Neutrophil (primary cell): ENCODE results near the gene CNOT10.

ENCODE experiments used
- H3K27ac ChIP-seq: fragments of 200-600 bp; sonication (generic); 2 replicates; pipeline ENCODE4 v1.5.1; 2016; ENCODE audit warnings: mild to moderate bottlenecking, moderate library complexity
- H3K27me3 ChIP-seq: fragments of 200-600 bp; sonication (generic); 2 replicates; pipeline ENCODE4 v1.6.0; 2016; ENCODE audit warnings: mild to moderate bottlenecking
- H3K36me3 ChIP-seq: fragments of 200-600 bp; sonication (generic); 2 replicates; pipeline ENCODE4 v1.5.1; 2017
- H3K4me1 ChIP-seq, 2 experiments: fragments of 200-600 bp in 1 of 2; sonication (generic) in 1 of 2; 1 replicate in 1 of 2; 2 replicates in 1 of 2; pipeline versions ENCODE4 v1.5.1 to v1.6.1; 2013 to 2016; ENCODE audit warnings: low read depth in 1 of 2, low read length in 1 of 2, mild to moderate bottlenecking in 1 of 2, moderate library complexity in 1 of 2; ENCODE audit not compliant: control insufficient read depth in 1 of 2, insufficient read depth in 1 of 2
- H3K4me3 ChIP-seq, 2 experiments: fragments of 200-600 bp in 1 of 2; sonication (generic) in 1 of 2; 1 replicate in 1 of 2; 2 replicates in 1 of 2; pipeline ENCODE4 v1.5.1; 2013 to 2016; ENCODE audit warnings: low read depth in 1 of 2, low read length in 1 of 2, mild to moderate bottlenecking in 1 of 2, moderate library complexity in 1 of 2
- H3K9me3 ChIP-seq: fragments of 200-600 bp; sonication (generic); 2 replicates; pipeline ENCODE4 v1.5.1; 2016
- TF ChIP-seq, protein P1 (sequence below): fragments of 200-600 bp; sonication (generic); IDR thresholded peaks from 2 replicates; pipeline ENCODE4 v1.5.1; 2016; ENCODE audit warnings: antibody characterized with exemption

Gene CNOT10

DNA sequence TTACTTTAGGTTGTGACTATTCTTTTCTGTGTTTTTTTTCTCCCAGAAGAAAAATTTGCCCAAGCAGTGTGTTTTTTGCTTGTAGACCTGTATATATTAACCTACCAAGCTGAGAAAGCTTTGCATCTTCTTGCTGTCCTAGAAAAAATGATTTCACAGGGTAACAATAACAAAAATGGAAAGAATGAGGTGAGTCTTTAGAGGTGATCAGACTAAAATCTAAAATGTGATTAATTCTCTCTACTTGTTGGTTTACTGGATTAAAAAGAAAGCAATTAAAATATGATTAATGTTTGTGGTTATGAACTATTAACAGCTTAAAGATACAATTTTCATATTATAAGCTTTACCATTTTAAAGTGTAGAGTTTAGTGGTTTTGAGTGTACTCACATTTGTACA is 28.2 kb downstream of the CNOT10 start:
- TF ChIP-seq, protein P1, sequence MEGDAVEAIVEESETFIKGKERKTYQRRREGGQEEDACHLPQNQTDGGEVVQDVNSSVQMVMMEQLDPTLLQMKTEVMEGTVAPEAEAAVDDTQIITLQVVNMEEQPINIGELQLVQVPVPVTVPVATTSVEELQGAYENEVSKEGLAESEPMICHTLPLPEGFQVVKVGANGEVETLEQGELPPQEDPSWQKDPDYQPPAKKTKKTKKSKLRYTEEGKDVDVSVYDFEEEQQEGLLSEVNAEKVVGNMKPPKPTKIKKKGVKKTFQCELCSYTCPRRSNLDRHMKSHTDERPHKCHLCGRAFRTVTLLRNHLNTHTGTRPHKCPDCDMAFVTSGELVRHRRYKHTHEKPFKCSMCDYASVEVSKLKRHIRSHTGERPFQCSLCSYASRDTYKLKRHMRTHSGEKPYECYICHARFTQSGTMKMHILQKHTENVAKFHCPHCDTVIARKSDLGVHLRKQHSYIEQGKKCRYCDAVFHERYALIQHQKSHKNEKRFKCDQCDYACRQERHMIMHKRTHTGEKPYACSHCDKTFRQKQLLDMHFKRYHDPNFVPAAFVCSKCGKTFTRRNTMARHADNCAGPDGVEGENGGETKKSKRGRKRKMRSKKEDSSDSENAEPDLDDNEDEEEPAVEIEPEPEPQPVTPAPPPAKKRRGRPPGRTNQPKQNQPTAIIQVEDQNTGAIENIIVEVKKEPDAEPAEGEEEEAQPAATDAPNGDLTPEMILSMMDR: no peak
- H3K4me1 ChIP-seq: no peaks in the 10 kb centered on the region
- no peak overlapping the region for H3K27ac ChIP-seq
- H3K27me3 ChIP-seq: no peaks in the 10 kb centered on the region
- H3K36me3 ChIP-seq: peaks cover 61% of the 10 kb centered on the region
- no peak overlapping the region for H3K4me3 ChIP-seq
- no peaks in the 10 kb centered on the region for H3K9me3 ChIP-seq

DNA sequence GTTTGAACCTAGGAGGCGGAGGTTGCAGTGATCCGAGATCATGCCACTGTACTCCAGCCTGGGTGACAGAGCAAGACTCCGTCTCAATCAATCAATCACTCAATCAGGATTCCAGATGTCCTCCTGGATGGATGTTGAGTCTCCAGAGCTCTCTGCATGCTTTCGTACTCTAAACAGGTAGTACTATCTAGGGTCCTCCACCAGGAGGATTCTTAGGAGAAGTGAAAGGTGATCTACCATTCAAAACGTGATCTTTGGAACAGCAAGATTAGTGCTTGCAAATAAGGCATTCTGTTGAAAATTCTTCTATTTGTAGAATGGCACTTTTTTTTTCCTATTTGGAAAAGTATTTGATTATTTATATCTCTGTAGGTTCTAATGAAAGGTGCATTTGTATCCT is 34.3 kb downstream of the CNOT10 start:
- no peaks in the 10 kb centered on the region for H3K4me1 ChIP-seq
- H3K9me3 ChIP-seq: no peaks in the 10 kb centered on the region
- no peak overlapping the region for H3K27ac ChIP-seq
- no peak overlapping the region for H3K4me3 ChIP-seq
- TF ChIP-seq, protein P1: no peak
- H3K27me3 ChIP-seq: no peaks in the 10 kb centered on the region
- peaks cover 57% of the 10 kb centered on the region for H3K36me3 ChIP-seq

DNA sequence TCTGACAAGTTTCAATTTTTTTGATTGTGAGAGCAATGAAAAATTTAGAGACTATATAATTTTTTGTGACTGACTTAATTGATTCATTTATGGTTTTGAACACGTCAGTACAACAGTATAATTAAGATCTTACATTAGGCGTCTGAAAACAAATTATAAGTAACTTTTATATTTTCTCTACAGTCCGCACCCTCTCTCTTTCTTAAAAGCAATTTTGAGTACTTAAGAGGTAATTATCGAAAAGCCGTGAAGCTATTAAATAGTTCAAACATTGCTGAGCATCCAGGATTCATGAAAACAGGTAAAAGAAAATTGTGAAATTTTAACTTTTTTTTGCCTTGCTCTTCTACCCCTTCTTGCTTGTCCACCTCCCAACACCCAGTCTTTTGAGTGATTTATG is 34.9 kb downstream of the CNOT10 start:
- H3K4me1 ChIP-seq: no peaks in the 10 kb centered on the region
- H3K27ac ChIP-seq: no peak overlapping the region
- TF ChIP-seq, protein P1: no peak
- H3K9me3 ChIP-seq: no peaks in the 10 kb centered on the region
- H3K36me3 ChIP-seq: peaks cover 56% of the 10 kb centered on the region
- H3K4me3 ChIP-seq: no peak overlapping the region
- no peaks in the 10 kb centered on the region for H3K27me3 ChIP-seq

DNA sequence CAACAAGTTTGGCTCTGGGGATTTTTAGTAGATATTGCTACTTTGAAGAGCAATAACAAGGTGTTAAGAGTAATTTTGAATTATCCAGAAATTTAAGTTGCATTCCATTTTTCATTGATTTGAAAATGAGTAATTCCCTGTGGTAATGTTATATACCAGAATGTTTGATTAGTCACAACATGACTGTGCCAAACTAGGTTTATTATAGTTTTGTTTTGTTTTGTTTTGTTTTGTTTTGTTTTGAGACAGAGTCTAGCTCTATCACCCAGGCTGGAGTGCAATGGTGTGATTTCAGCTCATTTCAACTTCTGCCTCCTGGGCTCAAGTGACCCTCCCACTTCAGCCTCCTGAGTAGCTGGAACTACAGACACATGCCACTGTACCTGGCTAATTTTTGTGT is 40.7 kb downstream of the CNOT10 start:
- H3K27me3 ChIP-seq: no peaks in the 10 kb centered on the region
- peaks cover 57% of the 10 kb centered on the region for H3K36me3 ChIP-seq
- no peak overlapping the region for H3K27ac ChIP-seq
- H3K4me1 ChIP-seq: no peaks in the 10 kb centered on the region
- TF ChIP-seq, protein P1: no peak
- no peak overlapping the region for H3K4me3 ChIP-seq
- H3K9me3 ChIP-seq: no peaks in the 10 kb centered on the region

DNA sequence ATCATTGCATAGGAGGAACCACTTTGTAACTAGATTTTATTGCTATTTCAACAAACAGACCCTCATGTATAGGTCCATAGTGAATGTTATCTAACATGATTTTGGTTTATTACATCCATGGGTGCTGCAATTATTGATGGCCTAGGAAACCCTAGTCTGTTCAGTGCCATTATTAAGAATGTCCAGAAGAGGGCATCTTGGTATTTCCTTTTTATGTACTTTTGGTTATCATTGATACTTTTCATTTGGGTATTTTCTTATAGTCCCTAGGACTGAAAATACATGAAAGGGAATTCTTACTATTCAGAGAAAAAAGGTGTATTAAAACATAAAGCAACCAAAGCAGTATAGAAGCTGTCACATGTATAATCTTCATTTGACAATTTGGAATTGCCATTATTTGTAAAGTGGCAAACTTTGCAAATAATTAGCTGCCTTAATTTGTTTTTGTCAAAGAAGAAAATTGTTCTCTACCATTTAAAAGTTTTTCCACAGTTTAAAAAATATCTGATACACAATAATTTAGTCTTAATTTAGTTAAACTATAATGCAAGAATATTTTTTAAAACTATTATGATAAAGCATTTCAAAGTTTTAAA is 48.7 kb downstream of the CNOT10 start:
- H3K9me3 ChIP-seq: no peaks in the 10 kb centered on the region
- H3K4me1 ChIP-seq: no peaks in the 10 kb centered on the region
- no peak overlapping the region for H3K27ac ChIP-seq

More for the DNA sequence above, 48.7 kb downstream of the CNOT10 start:
- no peak overlapping the region for H3K4me3 ChIP-seq
- TF ChIP-seq, protein P1: no peak
- H3K36me3 ChIP-seq: peaks cover 49% of the 10 kb centered on the region
- H3K27me3 ChIP-seq: no peaks in the 10 kb centered on the region
